SW480 (cell line): ENCODE measurements around the gene PLIN4.
"Not testable (repeated sequence)": the region's sequence is repeated elsewhere in the genome, so short reads cannot be mapped to it uniquely, and the experiment has no call there.

Experiments
- DNase-seq: peaks from one replicate; pipeline ENCODE4 v3.0.0-alpha.2; 2016; ENCODE audit warnings: low spot score

Gene PLIN4

DNA sequence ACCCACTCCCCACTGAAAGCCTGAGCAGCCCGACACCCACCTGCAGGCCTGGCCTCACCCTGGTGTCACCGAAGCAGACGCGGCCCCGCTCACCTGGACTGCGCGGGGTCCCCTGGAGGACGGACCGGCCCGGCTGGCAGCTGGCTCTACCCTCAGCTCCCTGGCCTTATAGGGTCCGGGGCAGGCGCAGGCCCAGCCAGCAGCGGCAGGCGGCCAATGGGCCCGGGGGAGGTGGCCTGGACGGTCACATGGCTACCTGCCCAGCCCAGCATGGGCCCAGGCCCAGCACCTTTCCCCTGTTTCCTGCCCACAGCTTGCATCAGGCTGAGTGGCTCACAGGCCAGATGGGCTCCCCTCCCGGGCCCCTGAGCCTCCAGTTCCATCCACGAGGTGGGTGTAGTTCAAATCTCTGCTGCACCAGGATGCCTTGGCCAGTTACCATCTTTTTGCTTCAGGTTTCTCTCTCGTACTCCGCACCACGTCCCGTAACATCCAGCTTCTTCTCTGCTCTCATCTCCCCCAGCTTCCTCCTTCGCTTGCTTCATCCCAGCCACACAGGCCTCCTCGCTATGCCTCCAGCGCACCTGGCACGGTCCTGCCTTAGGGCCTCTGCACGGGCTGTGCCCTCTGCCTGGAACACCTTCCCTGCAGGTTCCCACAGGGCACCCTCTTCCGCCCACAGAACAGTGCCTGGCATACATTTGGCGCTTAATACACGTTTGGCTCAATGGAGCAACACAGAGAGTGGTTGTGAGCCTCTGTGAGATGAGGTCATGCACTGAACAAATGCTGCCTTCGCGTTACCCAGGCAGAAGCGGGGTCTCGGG, at the start of gene PLIN4:
Gene PLIN4 (minus strand): TSS at position 142 of the 827 bp plus-strand sequence. CDS start 214 bp downstream, outside the sequence.
- DNase-seq = no peak

DNA sequence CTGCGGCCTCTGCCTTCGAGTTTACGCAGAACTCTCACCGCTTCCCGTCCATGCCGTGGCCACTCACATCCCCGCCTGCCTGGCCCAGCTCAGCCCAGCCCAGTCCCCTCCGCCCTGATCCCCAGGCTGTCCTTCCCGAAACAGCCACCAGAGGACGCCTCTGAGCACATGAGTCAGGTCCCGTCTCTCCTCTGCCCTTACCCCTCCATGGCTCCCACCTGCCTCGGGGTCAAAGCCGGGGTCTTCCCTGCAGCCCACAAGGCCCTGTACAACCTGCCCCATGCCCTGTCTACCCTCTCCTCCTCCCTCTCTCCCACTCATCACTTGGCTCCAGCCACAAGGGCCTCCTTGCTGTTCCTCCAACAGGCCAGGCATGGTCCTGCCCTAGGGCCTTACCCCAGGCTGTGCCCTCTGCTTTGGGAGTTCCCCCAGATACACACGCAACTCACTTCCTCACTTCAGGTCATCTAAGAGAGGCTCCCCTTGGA, 49.3 kb upstream of the PLIN4 start:
- DNase-seq = no peak

- no peak for DNase-seq
These were observed 48.2 kb upstream of the PLIN4 start for GRCh38 chr19:4566402-4567051.

GRCh38 chr19:4563562-4563961, 45.3 kb upstream of the PLIN4 start:
- DNase-seq = not testable (repeated sequence)

GRCh38 chr19:4562085-4562484, 43.8 kb upstream of the PLIN4 start:
- not testable (repeated sequence) for DNase-seq

GRCh38 chr19:4559569-4559968, 41.3 kb upstream of the PLIN4 start, which contains the start of gene SEMA6B:
Gene SEMA6B, minus strand, starts transcription at chr19:4559684. Its CDS starts 1,227 bp downstream, at chr19:4558457.
- no peak for DNase-seq

DNA sequence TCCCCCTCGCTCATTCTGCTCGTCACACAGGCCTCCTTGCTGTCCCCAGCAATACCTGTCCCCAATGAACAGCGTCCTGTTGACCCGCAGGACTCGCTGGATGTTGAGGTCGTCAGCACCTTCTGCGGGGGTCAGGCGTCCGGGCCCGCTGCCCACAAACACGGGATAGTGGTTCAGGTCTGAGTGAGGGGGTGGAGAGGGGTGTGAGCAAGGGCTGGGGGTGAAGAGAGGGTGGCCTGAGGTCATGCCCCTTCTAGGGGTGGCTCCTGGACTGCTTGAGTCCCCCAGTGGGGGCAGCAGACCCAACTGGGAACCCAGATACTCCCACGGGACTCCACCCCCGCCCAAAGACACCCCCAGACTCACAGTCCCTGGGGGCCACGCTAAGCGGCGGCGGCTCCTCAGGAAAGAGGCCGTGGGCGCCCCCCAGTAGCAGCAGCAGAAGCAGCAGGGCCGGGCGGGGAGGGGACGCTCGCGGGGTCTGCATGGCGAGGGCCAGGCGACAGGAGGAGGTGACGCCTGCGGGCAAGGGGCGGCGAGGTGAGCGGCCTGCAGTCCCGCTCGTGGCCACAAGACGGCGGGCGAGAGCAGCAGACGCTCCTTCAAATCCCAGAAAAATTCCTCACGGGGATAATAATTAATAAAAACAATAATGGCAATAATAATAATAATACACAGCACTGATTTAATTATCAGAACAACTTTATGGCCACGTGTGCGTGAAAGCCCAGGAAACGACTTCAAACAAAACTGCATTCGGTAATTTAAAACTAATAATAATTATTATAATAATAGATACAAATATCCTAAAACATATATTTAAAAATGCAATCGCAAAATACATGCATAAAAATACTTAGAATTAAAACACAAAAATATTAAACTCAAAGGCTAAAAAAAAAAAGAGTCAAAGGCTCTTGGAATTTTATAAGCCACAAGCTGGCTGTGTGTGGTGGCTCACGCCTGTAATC, 40.0 kb upstream of the PLIN4 start:
- DNase-seq = no peak

- DNase-seq = no peak
These were observed 39.1 kb upstream of the PLIN4 start for GRCh38 chr19:4557144-4557970.

DNA sequence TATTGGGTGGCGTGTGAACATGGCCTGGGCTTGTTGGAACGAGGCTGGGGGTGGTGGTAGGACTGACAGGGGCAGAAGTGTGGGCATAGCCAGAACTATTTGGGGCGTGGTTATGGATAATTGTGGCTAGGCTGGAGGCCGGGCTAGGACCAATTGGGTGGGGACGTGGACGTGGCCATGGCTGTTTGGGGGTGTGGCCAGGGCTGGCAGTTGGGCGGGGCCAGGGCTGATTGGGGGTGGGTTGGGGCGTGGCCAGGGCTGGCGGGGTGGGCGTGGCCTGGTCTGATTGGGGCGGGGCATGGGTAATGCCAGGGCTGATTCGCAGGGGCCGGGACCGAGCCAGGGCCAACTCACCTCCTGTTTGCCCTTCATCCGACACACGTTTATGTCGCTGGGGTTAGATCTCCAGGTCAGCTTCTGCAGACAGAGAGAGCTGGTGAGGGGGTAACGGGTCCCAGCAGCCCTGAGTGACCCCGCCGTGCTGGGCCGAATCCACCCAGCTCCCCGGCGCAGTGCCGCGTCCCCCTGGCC, 38.4 kb upstream of the PLIN4 start:
- DNase-seq = peak; percentile 70

- DNase-seq = peak; percentile 44
These were observed 37.6 kb upstream of the PLIN4 start for GRCh38 chr19:4555657-4556561.

DNA sequence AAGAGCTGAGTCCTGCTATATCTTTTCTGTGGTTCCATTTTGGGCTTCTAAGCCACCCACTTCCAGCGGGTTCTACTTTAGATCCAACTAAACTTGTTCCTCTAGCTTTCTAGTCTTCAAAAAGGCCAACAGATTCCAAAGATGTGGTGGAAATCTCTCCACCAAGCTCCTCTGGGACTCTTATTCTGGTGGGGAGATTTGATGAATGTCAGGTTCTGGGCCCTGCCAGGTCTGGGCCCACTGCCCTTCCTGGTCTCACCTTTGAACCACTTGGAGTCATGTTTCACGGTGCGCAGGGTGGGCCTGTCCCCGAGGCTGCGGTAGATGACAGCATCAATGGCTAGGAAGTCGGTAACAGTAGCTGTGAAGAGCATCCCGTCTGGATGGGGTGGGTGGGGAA, 36.4 kb upstream of the PLIN4 start:
- no peak for DNase-seq

DNA sequence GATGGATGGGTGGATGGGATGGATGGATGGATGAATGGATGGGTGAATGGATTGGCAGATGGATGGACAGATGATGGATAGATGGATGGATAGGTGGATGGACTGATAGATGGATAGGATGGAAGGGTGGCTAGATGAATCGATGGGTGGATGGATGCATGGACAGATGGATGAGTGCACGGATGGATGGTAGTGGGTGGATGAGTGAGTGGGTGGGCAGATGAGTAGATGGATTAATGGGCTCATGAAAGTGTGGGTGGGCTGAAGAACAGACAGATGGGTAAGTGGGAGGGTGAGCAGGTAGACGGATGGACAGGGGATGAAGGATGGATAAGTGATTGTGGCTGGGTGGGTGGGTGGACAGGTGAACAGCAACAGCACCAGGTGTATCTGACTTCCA, 35.5 kb upstream of the PLIN4 start:
- DNase-seq = no peak

GRCh38 chr19:4553092-4553695, 34.9 kb upstream of the PLIN4 start:
- no peak for DNase-seq

- DNase-seq = no peak
These were observed 34.2 kb upstream of the PLIN4 start for GRCh38 chr19:4552525-4552819.

- no peak for DNase-seq
These were observed 32.3 kb upstream of the PLIN4 start for GRCh38 chr19:4550479-4551050.

DNA sequence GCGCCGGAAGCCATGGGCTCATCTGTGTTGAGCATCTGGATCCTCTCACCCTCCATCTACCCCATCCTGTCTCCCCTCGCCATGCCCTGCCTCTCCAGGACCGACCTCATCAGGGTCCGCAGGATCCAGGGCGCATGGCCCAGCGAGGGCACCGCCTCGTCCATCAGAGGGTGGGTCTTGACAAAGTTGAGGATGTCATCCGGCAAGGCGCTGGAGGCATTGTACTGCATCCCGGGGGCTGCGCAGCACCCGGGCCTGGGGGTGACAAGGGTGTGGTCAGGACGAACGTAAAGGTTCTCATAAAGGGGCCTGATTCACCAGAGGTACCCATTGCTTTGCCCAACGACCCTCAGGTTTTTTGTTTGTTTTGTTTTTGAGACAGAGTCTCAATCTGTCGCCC, 31.7 kb upstream of the PLIN4 start:
- DNase-seq = no peak

DNA sequence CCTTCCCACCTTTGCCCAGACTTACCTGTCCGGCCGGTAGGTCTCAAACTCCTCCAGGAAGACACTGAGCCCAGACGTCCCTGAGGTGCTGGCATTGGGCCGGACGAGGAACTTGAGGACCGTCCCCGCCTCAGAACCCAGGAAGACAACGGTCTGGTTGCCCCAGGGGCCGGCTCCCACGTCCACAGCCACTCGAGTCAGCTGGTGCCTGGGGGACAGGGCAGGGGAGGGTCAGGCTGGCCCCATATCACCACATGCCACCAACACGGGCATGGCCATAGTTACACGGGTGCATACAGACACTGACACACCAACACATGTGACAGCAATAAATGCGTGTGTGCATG, 29.9 kb upstream of the PLIN4 start:
- DNase-seq = no peak

DNA sequence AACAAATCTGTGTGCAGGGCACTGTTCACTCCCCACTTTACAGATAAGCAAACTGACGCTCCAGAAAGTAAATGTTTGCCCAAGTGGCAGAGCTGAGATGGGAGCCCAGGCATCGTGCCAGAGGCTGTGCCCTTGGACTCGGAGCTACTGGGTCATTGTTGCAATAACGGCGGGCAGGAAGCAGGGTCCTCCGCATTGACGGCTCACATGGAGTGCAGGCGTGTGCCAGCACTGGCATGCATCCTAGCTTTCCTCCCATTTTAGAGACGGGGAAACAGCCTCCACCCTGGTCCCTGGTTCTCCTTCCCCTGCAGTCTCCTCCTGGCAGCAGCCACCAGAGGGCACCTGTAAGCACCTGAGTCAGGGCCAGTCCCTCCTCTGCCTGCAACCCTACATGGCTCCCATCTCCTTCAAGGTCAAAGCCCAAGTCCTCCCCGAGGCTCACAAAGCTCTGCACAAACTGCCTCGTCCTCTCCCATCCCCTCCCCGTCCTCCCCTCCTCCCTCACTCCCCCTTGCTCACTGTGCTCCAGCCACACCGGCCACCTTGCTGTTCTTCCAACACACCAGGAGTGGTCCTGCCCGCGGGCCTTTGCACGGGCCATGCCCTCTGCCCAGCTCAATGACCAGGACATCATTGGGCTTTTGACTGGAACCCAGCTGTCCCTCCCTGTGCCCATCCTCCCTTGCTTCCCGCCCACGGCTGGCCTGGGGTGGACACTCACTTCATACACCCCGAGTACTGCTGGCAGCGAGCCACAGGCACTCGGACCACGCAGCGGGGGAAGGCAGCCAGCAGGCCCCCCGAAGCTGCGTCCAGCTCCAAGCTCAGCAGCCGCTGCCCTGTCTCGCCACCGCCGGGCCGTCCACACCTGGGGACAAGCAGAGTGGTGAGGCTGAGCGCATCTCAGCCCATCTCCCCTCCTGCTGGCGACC, 29.3 kb upstream of the PLIN4 start:
- DNase-seq = no peak
